ENCODE data around the gene STRAP. TPM values are rescaled to one million over a fixed set of nuclear protein-coding genes. Genes with fewer than 3 reads are reported as not detected.

Gene STRAP, protein sequence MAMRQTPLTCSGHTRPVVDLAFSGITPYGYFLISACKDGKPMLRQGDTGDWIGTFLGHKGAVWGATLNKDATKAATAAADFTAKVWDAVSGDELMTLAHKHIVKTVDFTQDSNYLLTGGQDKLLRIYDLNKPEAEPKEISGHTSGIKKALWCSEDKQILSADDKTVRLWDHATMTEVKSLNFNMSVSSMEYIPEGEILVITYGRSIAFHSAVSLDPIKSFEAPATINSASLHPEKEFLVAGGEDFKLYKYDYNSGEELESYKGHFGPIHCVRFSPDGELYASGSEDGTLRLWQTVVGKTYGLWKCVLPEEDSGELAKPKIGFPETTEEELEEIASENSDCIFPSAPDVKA
- 100 to 1,000 TPM; 102 to 127 (median 106) TPM for total RNA-seq
- polyA plus RNA-seq: 121 TPM
- long read RNA-seq, donor 1, transcript STRAP-206 (9 exons, 1,698 nt): minor isoform, 42 of 411 reads
- long read RNA-seq, donor 1, transcript STRAP-202 (10 exons, 1,866 nt): major isoform, 346 of 411 reads
- long read RNA-seq, donor 1, partial matches to known transcripts: 6 of 411 reads
- long read RNA-seq, donor 1, other reads (novel, unspliced or antisense): 17 of 411 reads
- long read RNA-seq, donor 2, transcript STRAP-202 (10 exons, 1,866 nt): major isoform, 172 of 192 reads
- long read RNA-seq, donor 2, transcript STRAP-206 (9 exons, 1,698 nt): minor isoform, 17 of 192 reads
- long read RNA-seq, donor 2, partial matches to known transcripts: 1 of 192 reads
- long read RNA-seq, donor 2, other reads (novel, unspliced or antisense): 2 of 192 reads
- long read RNA-seq, donor 3, transcript STRAP-202 (10 exons, 1,866 nt): major isoform, 1,287 of 1,605 reads
- long read RNA-seq, donor 3, transcript STRAP-206 (9 exons, 1,698 nt): minor isoform, 260 of 1,605 reads
- long read RNA-seq, donor 3, partial matches to known transcripts: 12 of 1,605 reads
- long read RNA-seq, donor 3, other reads (novel, unspliced or antisense): 46 of 1,605 reads
- long read RNA-seq, donor 4, transcript STRAP-206 (9 exons, 1,698 nt): minor isoform, 19 of 213 reads
- long read RNA-seq, donor 4, transcript STRAP-202 (10 exons, 1,866 nt): major isoform, 184 of 213 reads
- long read RNA-seq, donor 4, partial matches to known transcripts: 2 of 213 reads
- long read RNA-seq, donor 4, other reads (novel, unspliced or antisense): 8 of 213 reads

DNA sequence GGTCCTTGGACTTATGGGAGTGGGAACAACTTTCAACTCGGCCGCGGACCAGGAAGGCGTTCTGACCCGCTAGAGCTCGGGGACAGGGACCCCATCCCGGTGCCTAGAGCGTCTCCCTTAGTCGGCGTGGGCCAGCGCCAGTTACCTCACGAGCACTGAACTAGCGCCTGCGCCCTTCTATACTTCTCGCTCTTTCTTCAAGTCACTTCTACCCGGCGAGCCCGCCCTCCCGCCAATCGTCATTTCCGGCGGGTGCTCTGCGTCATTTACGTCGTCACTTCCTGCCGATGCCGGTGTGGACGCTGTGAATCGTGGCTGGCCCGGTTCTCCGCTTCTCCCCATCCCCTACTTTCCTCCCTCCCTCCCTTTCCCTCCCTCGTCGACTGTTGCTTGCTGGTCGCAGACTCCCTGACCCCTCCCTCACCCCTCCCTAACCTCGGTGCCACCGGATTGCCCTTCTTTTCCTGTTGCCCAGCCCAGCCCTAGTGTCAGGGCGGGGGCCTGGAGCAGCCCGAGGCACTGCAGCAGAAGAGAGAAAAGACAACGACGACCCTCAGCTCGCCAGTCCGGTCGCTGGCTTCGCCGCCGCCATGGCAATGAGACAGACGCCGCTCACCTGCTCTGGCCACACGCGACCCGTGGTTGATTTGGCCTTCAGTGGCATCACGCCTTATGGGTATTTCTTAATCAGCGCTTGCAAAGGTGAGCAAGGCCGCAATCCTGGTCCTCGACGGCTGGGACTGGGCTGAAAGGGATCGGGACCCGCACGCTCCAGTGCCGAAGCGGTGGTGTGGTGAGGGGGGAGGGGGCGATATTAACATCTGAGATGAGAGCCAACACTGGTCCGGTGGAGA lies at the start of gene STRAP:
STRAP (plus strand) TSS at position 270 of the 854 bp plus-strand sequence; CDS start at position 591, 321 bp downstream.
- H3K4me1 ChIP-seq (ENCODE audit: control insufficient read depth, insufficient read depth, low read length): no peaks in the 10 kb centered on the region
- intact Hi-C loops (cut with DNase I): no loop called here
- peak; percentile 98 for ATAC-seq
- peak within 1 kb of the TSS; percentile 82 for H3K4me3 ChIP-seq (ENCODE audit: low read length)
- under 1% methylated on average over 63 of the region's 63 CpGs for WGBS
- H3K27me3 ChIP-seq (ENCODE audit: control insufficient read depth, insufficient read depth): no peaks in the 10 kb centered on the region
- DNase-seq: peak; percentile 96 to 98 (median 98)
- peak within 1 kb of the TSS; percentile 96 for H3K27ac ChIP-seq (ENCODE audit: low read length)
- no peaks in the 10 kb centered on the region for H3K9me3 ChIP-seq (ENCODE audit: control insufficient read depth, low read length)

DNA sequence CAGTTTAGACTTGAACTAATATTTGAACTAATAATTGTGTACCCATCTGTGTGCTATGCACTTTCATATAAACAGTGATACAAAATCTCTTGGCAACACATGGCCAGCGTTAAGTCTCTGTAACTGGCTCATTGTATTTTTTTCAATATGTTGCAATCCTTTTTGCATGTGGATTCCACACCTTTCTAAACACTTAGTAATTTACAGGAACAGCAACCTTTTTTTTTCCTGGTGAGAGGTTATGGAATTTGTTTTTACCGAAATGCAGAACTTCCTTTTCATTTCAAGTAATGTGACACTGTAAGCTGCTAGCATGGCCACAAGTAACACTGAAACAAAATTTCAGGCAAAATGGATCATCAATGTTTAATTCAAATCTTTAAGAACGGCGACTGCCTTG lies 47.6 kb upstream of the STRAP start:
- ATAC-seq: no peak
- no peaks in the 10 kb centered on the region for H3K4me1 ChIP-seq (ENCODE audit: control insufficient read depth, insufficient read depth, low read length)
- no peaks in the 10 kb centered on the region for H3K27me3 ChIP-seq (ENCODE audit: control insufficient read depth, insufficient read depth)
- H3K9me3 ChIP-seq (ENCODE audit: control insufficient read depth, low read length): no peaks in the 10 kb centered on the region
- WGBS: 82% methylated on average over 4 of the region's 4 CpGs
- DNase-seq: no peak
- H3K27ac ChIP-seq (ENCODE audit: low read length): no peak overlapping the region
- H3K4me3 ChIP-seq (ENCODE audit: low read length): no peak overlapping the region
- intact Hi-C loops (cut with DNase I): no loop called here

DNA sequence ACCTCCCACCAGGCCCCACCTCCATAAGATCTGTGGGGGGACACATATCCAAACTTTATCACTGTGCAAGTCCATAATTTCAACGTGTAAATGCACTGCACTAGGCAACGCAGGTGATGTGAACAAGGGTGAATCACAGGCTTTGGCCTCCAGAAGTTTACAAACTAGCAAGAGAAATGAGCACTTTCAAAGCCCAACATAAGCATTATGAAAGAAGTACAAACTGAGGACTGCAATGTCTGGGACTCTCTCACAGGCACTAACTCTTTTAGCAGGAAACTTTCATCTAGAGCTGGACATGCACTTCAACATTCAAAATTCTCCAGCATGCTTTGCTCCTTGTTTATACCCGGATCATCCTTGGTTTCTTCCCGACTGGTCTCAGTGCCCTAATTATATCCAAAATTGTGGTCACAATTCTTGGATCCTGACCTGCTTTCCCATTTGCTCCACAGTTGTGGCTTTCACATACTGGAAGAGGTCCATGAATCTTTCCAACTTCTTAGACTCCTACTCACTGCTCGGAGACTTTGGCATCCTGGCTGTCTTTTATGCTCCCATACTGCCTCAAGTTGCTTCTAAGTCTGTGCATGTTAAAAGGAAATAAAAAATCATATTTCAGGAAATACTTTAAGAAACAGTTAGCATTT lies 44.9 kb upstream of the STRAP start:
- no peak overlapping the region for H3K27ac ChIP-seq (ENCODE audit: low read length)
- H3K27me3 ChIP-seq (ENCODE audit: control insufficient read depth, insufficient read depth): no peaks in the 10 kb centered on the region
- ATAC-seq (peak; percentile 68 to 85), DNase-seq (no peak)
- H3K4me3 ChIP-seq (ENCODE audit: low read length): no peak overlapping the region
- no peaks in the 10 kb centered on the region for H3K9me3 ChIP-seq (ENCODE audit: control insufficient read depth, low read length)
- 58% methylated on average over 5 of the region's 5 CpGs for WGBS
- no peaks in the 10 kb centered on the region for H3K4me1 ChIP-seq (ENCODE audit: control insufficient read depth, insufficient read depth, low read length)
- intact Hi-C loops (cut with DNase I): no loop called here

DNA sequence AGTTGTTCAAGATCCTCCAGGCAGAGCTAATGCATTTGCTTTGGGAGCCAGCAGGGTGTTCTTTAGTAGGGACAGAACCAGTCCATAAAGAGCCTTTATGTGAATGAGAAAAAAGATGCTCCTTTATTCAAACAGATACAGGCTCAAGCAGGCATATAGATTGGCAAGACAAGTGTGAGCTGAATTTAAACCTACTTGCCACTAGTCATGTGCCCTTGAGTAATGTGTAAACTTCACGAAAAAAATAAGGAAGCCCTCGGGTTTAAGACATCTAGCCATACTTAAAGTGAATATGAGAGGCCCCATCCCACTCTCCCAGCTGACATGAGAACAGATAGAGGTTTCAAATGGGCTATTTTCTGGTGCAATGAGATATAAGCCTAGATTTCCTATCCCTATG lies 43.1 kb upstream of the STRAP start:
- intact Hi-C loops (cut with DNase I): no loop called here
- Histone ChIP-seq H3K27ac (ENCODE audit: low read length) (no peak overlapping the region), H3K4me1 (ENCODE audit: control insufficient read depth, insufficient read depth, low read length) (no peaks in the 10 kb centered on the region), H3K27me3 (ENCODE audit: control insufficient read depth, insufficient read depth) (no peaks in the 10 kb centered on the region), H3K4me3 (ENCODE audit: low read length) (no peak overlapping the region), H3K9me3 (ENCODE audit: control insufficient read depth, low read length) (no peaks in the 10 kb centered on the region)
- 59% methylated on average over 2 of the region's 2 CpGs for WGBS
- DNase-seq (no peak), ATAC-seq (no peak)

DNA sequence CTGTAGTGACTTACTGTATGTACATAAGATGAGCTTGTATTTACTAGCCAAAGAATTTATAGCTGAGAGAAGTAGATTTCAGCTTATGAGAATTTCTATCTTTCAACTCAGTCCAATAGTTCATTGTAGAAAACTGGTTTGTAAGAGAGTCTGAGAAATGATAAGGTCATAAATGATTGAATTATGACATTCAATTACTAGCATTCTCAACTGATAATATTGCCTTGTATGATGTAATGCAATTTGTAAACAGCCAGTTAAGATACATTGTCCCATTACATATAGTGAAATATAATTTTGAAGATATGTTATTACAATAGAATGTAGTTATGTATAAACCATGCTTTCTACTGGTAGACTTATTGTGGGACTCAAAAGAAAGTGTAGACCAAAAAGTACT lies 42.5 kb upstream of the STRAP start:
- no peak for ATAC-seq
- DNase-seq: no peak
- H3K9me3 ChIP-seq (ENCODE audit: control insufficient read depth, low read length): no peaks in the 10 kb centered on the region
- H3K27me3 ChIP-seq (ENCODE audit: control insufficient read depth, insufficient read depth): peaks cover 2% of the 10 kb centered on the region
- H3K4me3 ChIP-seq (ENCODE audit: low read length): no peak overlapping the region
- H3K4me1 ChIP-seq (ENCODE audit: control insufficient read depth, insufficient read depth, low read length): no peaks in the 10 kb centered on the region
- intact Hi-C loops (cut with DNase I): loop anchor here in 1 of 4 donors (10.0 kb wide), 1 partner anchor 55 kb away; the partner anchor contains the start of gene EPS8
- H3K27ac ChIP-seq (ENCODE audit: low read length): no peak overlapping the region

DNA sequence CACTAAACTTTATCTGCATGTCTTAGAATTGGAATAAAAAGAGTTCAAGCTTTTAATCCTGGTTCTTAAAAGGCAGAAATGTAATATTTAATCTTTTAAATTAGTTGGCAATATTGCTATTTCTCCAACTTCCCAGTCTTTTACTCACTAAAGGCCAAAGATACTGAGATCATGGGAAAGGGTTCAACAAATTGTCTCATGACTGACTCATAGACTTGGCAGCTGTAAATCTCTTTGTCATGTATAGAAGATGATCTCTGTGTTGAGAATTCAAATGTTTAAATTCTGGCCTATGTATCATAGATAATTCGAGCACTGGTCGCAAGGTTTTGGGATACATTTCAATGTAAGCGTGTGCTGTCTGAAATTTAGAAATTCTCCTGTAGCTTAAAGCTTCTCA lies 40.1 kb upstream of the STRAP start:
- H3K4me3 ChIP-seq (ENCODE audit: low read length): no peak overlapping the region
- peaks cover 2% of the 10 kb centered on the region for H3K27me3 ChIP-seq (ENCODE audit: control insufficient read depth, insufficient read depth)
- no peaks in the 10 kb centered on the region for H3K9me3 ChIP-seq (ENCODE audit: control insufficient read depth, low read length)
- peak; percentile 17 to 42 for ATAC-seq
- DNase-seq: no peak
- 68% methylated on average over 3 of the region's 3 CpGs for WGBS
- intact Hi-C loops (cut with DNase I): loop anchor here in 1 of 4 donors (10.0 kb wide), 1 partner anchor 57 kb away; the partner anchor contains the start of gene EPS8
- no peaks in the 10 kb centered on the region for H3K4me1 ChIP-seq (ENCODE audit: control insufficient read depth, insufficient read depth, low read length)
- H3K27ac ChIP-seq (ENCODE audit: low read length): no peak overlapping the region

DNA sequence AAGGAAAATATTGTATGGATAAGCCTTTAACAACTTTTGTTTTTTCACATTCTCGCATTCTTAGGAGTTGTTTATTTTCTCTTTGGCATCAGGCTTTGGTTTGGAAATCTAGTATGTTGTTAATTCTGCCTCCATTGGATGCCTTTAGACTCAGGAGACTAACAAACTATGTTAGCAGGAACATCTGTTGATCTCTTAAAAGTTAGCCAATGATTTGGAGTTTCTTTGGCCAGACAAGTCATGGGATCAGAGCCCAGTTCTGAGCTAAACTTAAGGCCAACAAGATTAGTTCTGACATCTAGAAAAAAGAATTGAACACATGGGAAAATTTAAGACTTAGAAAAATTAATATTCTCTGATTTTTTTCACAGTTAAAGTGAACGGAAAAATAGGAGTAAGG lies 35.3 kb upstream of the STRAP start:
- no peak overlapping the region for H3K4me3 ChIP-seq (ENCODE audit: low read length)
- intact Hi-C loops (cut with DNase I): loop anchor here in 1 of 4 donors (10.0 kb wide), 1 partner anchor 62 kb away; the partner anchor contains the start of gene EPS8
- DNase-seq: peak in 1 of 3 donors; percentile 18
- no peak overlapping the region for H3K27ac ChIP-seq (ENCODE audit: low read length)
- H3K27me3 ChIP-seq (ENCODE audit: control insufficient read depth, insufficient read depth): peaks cover 2% of the 10 kb centered on the region
- WGBS: 54% methylated on average over 2 of the region's 2 CpGs
- no peaks in the 10 kb centered on the region for H3K9me3 ChIP-seq (ENCODE audit: control insufficient read depth, low read length)
- H3K4me1 ChIP-seq (ENCODE audit: control insufficient read depth, insufficient read depth, low read length): no peaks in the 10 kb centered on the region
- peak; percentile 81 to 90 for ATAC-seq

DNA sequence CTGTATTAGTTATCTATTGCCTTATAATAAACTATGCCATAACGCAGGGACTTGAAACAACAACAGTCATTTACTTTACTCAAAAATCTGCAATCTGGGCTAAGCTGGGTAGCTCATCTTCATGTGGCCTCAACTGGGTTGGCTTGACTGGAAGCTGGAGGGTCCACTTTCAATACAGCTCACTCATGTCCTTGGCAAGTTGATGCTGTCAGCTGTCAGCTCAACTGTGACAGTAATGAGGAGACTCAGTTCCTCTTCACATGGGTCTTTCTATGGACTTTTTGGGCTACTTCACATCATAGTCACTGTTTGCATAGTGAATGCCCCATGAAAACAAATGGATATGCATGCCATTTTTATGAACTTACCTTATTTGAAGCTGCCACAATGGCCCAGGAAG lies 33.6 kb upstream of the STRAP start:
- intact Hi-C loops (cut with DNase I): loop anchor here in 1 of 4 donors (10.0 kb wide), 1 partner anchor 64 kb away; the partner anchor contains the start of gene EPS8
- Histone ChIP-seq H3K27ac (ENCODE audit: low read length) (no peak overlapping the region), H3K4me1 (ENCODE audit: control insufficient read depth, insufficient read depth, low read length) (no peaks in the 10 kb centered on the region), H3K27me3 (ENCODE audit: control insufficient read depth, insufficient read depth) (peaks cover 2% of the 10 kb centered on the region), H3K9me3 (ENCODE audit: control insufficient read depth, low read length) (no peaks in the 10 kb centered on the region), H3K4me3 (ENCODE audit: low read length) (no peak overlapping the region)
- no peak for ATAC-seq
- no peak for DNase-seq
- WGBS: 92% methylated on average over 1 of the region's 1 CpG

DNA sequence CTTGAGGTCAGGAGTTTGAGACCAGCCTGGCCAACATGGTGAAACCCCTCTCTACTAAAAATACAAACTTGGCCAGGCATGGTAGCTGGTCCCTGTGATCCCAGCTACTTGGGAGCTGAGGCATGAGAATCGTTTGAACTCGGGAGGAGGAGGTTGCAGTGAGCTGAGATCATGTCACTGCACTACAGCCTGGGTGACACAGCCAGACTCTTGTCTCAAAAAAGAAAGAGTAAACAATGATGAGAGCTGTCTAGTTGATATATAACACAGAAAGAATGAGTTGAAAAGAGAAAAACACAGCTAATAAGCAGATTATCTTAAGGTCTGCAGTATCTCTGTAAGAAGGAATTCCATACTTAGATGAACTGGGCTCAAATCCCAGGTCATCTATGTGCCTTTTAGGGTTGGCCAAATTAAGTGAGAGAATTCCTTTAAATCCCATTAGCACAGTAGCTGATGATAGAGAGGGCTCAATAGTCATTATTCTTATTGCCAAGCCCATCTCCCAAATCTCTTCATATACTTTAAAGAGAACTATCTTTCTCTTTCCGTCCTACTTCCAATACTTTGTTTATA lies 31.1 kb upstream of the STRAP start:
- DNase-seq: no peak
- H3K27ac ChIP-seq (ENCODE audit: low read length): no peak overlapping the region
- no peaks in the 10 kb centered on the region for H3K4me1 ChIP-seq (ENCODE audit: control insufficient read depth, insufficient read depth, low read length)
- H3K4me3 ChIP-seq (ENCODE audit: low read length): no peak overlapping the region
- H3K27me3 ChIP-seq (ENCODE audit: control insufficient read depth, insufficient read depth): no peaks in the 10 kb centered on the region
- no peak for ATAC-seq
- H3K9me3 ChIP-seq (ENCODE audit: control insufficient read depth, low read length): no peaks in the 10 kb centered on the region
- WGBS: 56% methylated on average over 3 of the region's 3 CpGs
- intact Hi-C loops (cut with DNase I): loop anchor here in 2 of 4 donors (5.0 to 10.0 kb wide), 2 partner anchors 64 to 576 kb away; partner anchors contain the start of gene EPS8 (in 1 of the 2)

All from right cardiac atrium (tissue), 5 donors.